AG10803 (cell line): ENCODE results near the gene SHFL.

Experiments used
- DNase-seq: peaks from one replicate; pipeline ENCODE4 v3.0.0; 2010; ENCODE audit warnings: low read depth
- H3K4me3 ChIP-seq: 2 replicates; pipeline ENCODE4 v1.5.1; 2011; ENCODE audit warnings: mild to moderate bottlenecking, low read length, control low read depth
- CTCF ChIP-seq: conservative IDR thresholded peaks from 2 replicates; pipeline ENCODE4 v1.5.1; 2011; ENCODE audit warnings: mild to moderate bottlenecking, low read length, control low read depth, inconsistent platforms

The SHFL gene

GRCh38 chr19:10086591-10087192, 575 bp downstream of the SHFL start:
- no peak for DNase-seq
- no peak for TF ChIP-seq CTCF
- peak overlapping the region; percentile 90 for H3K4me3 ChIP-seq

GRCh38 chr19:10087296-10088061, 1.4 kb downstream of the SHFL start:
- H3K4me3 ChIP-seq: peak overlapping the region; percentile 90
- no peak for TF ChIP-seq CTCF
- DNase-seq: no peak

- no peak for DNase-seq
- no peak for TF ChIP-seq CTCF
- no peak overlapping the region for H3K4me3 ChIP-seq
These were observed 2.9 kb downstream of the SHFL start for GRCh38 chr19:10088949-10089554.

- DNase-seq: no peak
- H3K4me3 ChIP-seq: no peak overlapping the region
- TF ChIP-seq CTCF: no peak
These were observed 3.8 kb downstream of the SHFL start for GRCh38 chr19:10089801-10090375.

GRCh38 chr19:10091370-10091687, 5.2 kb downstream of the SHFL start:
- no peak overlapping the region for H3K4me3 ChIP-seq
- TF ChIP-seq CTCF: no peak
- DNase-seq: no peak

- no peak for DNase-seq
- no peak overlapping the region for H3K4me3 ChIP-seq
- TF ChIP-seq CTCF: no peak
These were observed 6.0 kb downstream of the SHFL start for GRCh38 chr19:10091895-10092641.
